Progenitor cell of endocrine pancreas (in vitro differentiated cells): ENCODE data around the gene MAT1A. TPM values are rescaled to one million over a fixed set of nuclear protein-coding genes. Genes with fewer than 3 reads are reported as not detected.

Experiments used
- DNase-seq: peaks from one replicate; pipeline ENCODE4 v3.0.0; 2021; ENCODE audit warnings: low spot score; ENCODE audit not compliant: unreplicated experiment
- H3K27ac Mint-ChIP-seq: 2 replicates; pipeline ENCODE4 v1.8.0; 2021; ENCODE audit warnings: mild to moderate bottlenecking, moderate library complexity, mixed read lengths
- H3K27me3 Mint-ChIP-seq: 2 replicates; pipeline ENCODE4 v1.8.0; 2021; ENCODE audit warnings: mixed read lengths
- H3K36me3 Mint-ChIP-seq: 2 replicates; pipeline ENCODE4 v1.8.0; 2022; ENCODE audit warnings: mixed read lengths; ENCODE audit not compliant: insufficient read depth
- H3K4me1 Mint-ChIP-seq: 2 replicates; pipeline ENCODE4 v1.8.0; 2021; ENCODE audit warnings: low read depth, mixed read lengths
- H3K4me3 Mint-ChIP-seq: 2 replicates; pipeline ENCODE4 v1.8.0; 2021; ENCODE audit warnings: low read depth, mild to moderate bottlenecking, moderate library complexity, mixed read lengths
- H3K9me3 Mint-ChIP-seq: 2 replicates; pipeline ENCODE4 v1.8.0; 2021; ENCODE audit warnings: low read depth, mixed read lengths
- total RNA-seq: library from RNA; stranded (reverse); gene quantifications from 2 replicates; pipeline ENCODE4 v1.2.1, GENCODE V29; 2021
- TF ChIP-seq, protein P1 (sequence below): fragments of 200-600 bp; sonication (generic); IDR thresholded peaks from one replicate; pipeline ENCODE4 v1.5.0; 2021; ENCODE audit warnings: antibody characterized with exemption, mild to moderate bottlenecking; ENCODE audit not compliant: unreplicated experiment

MAT1A gene
- total RNA-seq, 1 donor from 2014 or later: 0.34 TPM

DNA sequence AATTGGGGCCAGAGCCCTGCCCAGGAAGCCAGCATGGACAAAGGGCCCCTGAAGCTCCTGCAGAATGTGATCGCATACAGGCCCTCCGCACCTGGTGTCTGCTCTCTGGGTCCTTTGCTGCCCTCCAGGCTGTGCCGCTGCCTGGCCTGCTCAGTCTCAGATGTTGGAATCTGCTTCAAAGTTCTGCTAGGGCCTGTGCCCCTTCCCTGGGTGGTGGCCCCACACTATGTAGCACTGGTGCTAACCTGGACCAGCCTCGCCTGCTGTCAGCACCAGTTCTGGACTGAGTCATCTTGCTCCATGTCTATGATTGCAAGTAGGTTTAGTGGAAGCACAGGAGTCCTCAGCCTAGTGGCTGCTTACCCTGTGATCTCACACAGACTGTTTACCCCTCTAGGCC is 6.3 kb downstream of the MAT1A start:
- H3K36me3 Mint-ChIP-seq: no peaks in the 10 kb centered on the region
- H3K4me1 Mint-ChIP-seq: peaks cover 21% of the 10 kb centered on the region
- H3K27ac Mint-ChIP-seq: no peak overlapping the region
- TF ChIP-seq, protein P1, sequence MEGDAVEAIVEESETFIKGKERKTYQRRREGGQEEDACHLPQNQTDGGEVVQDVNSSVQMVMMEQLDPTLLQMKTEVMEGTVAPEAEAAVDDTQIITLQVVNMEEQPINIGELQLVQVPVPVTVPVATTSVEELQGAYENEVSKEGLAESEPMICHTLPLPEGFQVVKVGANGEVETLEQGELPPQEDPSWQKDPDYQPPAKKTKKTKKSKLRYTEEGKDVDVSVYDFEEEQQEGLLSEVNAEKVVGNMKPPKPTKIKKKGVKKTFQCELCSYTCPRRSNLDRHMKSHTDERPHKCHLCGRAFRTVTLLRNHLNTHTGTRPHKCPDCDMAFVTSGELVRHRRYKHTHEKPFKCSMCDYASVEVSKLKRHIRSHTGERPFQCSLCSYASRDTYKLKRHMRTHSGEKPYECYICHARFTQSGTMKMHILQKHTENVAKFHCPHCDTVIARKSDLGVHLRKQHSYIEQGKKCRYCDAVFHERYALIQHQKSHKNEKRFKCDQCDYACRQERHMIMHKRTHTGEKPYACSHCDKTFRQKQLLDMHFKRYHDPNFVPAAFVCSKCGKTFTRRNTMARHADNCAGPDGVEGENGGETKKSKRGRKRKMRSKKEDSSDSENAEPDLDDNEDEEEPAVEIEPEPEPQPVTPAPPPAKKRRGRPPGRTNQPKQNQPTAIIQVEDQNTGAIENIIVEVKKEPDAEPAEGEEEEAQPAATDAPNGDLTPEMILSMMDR: no peak
- no peaks in the 10 kb centered on the region for H3K9me3 Mint-ChIP-seq
- H3K4me3 Mint-ChIP-seq: no peak overlapping the region
- no peak for DNase-seq
- H3K27me3 Mint-ChIP-seq: peaks cover 7% of the 10 kb centered on the region

GRCh38 chr10:80281784-80282765 is 7.4 kb downstream of the MAT1A start:
- H3K27ac Mint-ChIP-seq: no peak overlapping the region
- no peak for DNase-seq
- peaks cover 9% of the 10 kb centered on the region for H3K27me3 Mint-ChIP-seq
- no peaks in the 10 kb centered on the region for H3K9me3 Mint-ChIP-seq
- TF ChIP-seq, protein P1: no peak
- H3K4me1 Mint-ChIP-seq: peaks cover 15% of the 10 kb centered on the region
- no peak overlapping the region for H3K4me3 Mint-ChIP-seq
- no peaks in the 10 kb centered on the region for H3K36me3 Mint-ChIP-seq

- no peak for DNase-seq
- Mint-ChIP-seq H3K36me3 (no peaks in the 10 kb centered on the region), H3K27ac (no peak overlapping the region), H3K4me3 (no peak overlapping the region), H3K27me3 (peaks cover 9% of the 10 kb centered on the region), H3K9me3 (no peaks in the 10 kb centered on the region), H3K4me1 (peaks cover 11% of the 10 kb centered on the region)
- TF ChIP-seq, protein P1: no peak
Observed at GRCh38 chr10:80281292-80281691, 8.2 kb downstream of the MAT1A start.

DNA sequence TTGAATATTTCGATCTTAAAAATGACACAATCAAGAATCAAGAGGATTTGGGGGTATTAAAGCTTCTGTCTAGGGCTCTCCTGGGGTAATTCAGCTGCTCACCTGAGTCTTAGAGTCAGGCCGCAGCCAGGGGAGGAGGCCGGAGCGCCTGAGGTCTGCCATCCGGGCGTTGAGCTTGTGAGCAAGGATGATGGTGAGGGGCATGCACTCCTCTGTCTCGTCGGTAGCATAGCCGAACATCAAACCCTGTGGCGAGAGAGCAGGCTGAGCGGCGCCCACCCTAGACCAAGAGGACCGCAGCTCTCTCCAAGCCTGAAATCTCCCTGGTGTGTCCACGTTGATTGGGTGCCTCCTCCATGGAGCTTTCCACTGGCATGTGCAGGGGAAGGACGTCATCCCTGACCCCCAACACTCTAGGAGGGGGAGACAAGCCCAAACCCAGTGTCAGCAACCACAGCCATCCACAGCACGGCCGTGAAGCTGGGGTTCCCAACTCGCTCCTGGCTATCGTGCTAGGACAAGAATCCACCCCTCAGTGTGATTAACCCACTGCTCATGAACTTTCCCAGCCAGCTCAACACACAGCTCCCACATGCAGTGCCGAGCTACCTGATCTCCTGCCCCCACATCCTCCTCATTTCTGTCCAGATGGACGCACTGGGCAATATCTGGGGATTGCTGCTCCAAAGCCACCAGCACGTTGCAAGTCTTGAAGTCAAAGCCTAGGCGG is 9.2 kb downstream of the MAT1A start:
- TF ChIP-seq, protein P1: no peak
- H3K27ac Mint-ChIP-seq: no peak overlapping the region
- peaks cover 9% of the 10 kb centered on the region for H3K27me3 Mint-ChIP-seq
- H3K36me3 Mint-ChIP-seq: no peaks in the 10 kb centered on the region
- DNase-seq: no peak
- H3K9me3 Mint-ChIP-seq: no peaks in the 10 kb centered on the region
- no peak overlapping the region for H3K4me3 Mint-ChIP-seq
- peaks cover 11% of the 10 kb centered on the region for H3K4me1 Mint-ChIP-seq

DNA sequence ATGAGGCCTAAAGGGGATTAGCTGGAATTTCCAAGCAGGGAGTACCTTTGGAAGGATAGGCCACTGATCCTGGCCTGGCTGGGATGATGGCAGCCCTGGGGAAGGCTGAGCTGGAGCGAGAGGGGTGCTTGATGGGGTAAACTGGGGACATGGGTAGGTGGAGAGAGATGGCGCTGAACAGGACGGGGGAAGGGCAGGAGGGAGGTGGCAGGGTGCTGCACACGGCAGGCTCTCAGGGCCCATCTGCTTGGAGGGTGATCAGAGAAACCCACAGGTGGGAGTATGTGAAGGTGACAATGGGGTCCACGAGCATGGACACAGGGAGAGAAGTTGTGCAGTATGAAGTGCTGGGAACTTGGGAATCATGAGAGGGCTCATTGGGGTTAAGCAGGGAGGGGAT is 10.3 kb downstream of the MAT1A start:
- Mint-ChIP-seq H3K27ac (no peak overlapping the region), H3K27me3 (peaks cover 9% of the 10 kb centered on the region), H3K4me3 (no peak overlapping the region), H3K9me3 (no peaks in the 10 kb centered on the region), H3K36me3 (no peaks in the 10 kb centered on the region), H3K4me1 (peaks cover 11% of the 10 kb centered on the region)
- no peak for DNase-seq
- TF ChIP-seq, protein P1: no peak
